ENCODE results near the gene KRTAP3-1.
"Not testable (repeated sequence)": the region's sequence is repeated elsewhere in the genome, so short reads cannot be mapped to it uniquely, and the experiment has no call there.

KRTAP3-1 gene

GRCh38 chr17:41013606-41014005, 4.7 kb upstream of the KRTAP3-1 start:
- DNase-seq = no peak

DNA sequence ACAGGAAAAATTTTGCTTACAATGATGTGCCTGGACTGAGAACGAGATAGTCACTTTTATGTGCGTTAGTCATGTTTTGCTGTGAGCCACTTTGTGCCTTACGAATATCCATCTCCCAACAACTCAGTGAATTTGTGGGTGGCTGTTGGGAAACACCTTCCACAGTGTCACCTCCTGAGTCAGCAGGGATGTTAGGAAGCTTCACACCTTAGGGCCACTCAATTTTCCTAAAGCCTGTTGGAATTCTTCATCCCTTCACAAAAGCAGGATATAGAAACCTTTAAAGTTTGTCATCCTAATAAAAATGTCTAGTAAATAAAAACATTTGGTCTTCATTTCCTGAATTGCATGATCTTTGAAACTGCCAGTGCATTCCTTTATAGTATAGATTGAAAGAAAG, 4.3 kb upstream of the KRTAP3-1 start:
- DNase-seq = no peak

DNA sequence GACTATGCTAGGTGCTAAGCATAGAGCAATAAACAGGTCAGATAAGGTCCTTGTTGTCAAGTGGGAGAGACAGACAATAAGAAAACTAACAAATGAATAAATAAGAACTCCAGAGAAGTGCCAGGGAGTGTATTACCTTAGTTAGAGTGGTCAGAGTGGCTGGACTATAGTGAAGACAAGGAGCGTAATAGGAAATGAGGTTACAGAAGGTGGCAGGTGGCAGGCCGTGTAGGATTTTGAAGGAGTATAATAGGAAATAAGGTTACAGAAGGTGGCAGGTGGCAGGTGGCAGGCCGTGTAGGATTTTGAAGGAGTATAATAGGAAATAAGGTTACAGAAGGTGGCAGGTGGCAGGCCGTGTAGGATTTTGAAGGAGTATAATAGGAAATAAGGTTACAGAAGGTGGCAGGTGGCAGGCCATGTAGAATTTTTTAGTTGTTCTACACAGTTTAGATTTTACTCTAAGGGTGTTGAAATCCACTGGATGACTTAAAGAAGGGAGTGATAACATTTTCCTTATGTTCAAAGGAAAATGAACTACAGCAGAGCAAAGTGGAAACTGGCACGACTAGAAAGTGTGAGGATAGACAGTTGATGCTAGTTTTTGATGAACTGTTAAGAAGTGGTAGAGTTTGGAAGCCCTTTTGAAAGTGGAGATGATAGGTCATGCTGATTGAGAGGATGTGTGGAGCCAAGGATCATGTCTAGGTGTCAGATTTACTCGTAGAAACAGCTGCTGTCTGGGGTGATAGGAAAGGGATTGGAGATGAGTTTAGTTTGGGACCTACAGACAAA, 3.6 kb upstream of the KRTAP3-1 start:
- no peak for DNase-seq

GRCh38 chr17:41010441-41010840, 1.5 kb upstream of the KRTAP3-1 start:
- DNase-seq = no peak

DNA sequence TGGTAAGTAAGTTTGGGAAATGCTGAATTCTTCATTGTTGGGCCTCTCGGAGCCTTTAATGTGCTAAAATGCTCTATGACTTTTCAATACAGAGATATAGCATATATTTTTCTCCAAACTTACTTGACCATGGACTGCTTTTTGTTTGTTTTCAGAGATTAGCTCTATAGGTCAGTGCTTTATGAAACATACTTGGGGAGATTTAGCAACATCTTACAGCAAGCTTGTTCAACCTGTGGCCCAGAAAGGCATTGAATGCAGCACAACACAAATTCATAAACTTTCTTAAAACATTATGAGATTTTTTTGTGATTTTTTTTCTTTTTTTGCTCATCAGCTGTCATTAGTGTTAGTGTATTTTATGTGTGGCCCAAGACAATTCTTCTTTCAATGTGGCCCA, 1.0 kb upstream of the KRTAP3-1 start:
- DNase-seq = no peak

DNA sequence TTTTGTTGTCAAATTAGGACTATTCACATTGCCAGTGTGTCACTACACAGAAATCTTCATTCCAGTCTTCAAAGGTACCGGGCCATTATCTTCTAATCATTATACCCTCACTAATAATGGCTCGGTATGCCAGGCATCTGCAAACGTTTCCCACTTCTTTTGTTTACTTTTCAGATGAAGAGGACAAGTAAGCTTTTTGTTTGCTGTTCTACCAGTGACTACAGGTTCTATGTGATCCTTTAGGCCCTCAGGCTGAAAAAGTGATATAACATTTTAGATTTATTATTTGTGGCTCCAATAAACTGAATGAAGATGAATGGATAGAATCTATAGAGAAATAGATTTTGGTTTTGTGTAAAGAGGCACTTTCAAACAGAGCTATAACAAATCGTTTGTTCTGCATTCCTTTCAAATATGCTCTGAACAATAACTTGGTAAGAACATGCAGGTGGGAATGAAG, 403 bp upstream of the KRTAP3-1 start:
- DNase-seq = peak; percentile 84

DNA sequence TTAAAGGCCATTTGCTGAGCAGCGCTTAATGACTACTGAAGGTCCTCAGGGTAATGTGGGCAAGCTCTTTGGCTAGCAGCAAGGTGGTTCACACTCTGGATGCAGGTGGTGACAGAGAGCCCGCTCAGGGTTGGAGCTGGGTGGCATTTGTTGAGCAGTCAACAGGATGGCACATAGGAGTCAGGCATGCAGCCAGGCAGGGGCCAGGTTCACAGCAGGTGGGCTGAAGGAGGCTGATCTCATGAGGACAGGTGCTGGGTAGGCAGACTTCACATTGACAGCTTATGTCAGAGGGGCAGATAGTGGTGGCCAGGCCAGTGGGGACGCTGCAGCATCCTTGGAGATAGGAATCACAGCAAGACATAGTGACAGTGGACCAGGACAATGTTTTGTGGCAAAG, 4.5 kb downstream of the KRTAP3-1 start:
- no peak for DNase-seq

GRCh38 chr17:41003926-41004325, 5.0 kb downstream of the KRTAP3-1 start:
- no peak for DNase-seq

GRCh38 chr17:41002814-41003213, 6.1 kb downstream of the KRTAP3-1 start:
- DNase-seq = no peak

GRCh38 chr17:41001795-41002194, 7.1 kb downstream of the KRTAP3-1 start:
- no peak for DNase-seq

DNA sequence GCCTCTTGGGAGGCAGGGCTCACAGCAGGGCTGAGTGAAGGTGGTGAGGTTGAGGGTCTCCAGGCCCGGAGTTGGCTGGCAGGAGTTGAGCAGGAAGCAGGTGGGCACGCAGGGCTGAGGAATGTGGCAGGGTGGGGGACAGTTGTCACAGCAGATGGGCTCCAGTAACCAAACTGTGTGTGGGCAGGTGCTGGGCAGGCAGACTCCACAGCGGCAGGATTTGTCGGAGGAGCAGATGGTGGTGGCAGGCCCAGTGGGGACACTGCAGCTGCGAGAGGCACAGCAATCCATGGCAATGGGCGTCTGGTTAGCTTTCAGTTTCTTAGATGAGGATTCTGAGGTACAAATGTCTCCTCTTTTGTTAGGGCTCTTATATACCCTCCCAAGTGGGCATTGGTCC, 9.4 kb downstream of the KRTAP3-1 start, which contains the start of gene KRTAP3-2:
Gene KRTAP3-2 (minus strand): TSS at position 344 of the 400 bp plus-strand sequence. CDS start 53 bp downstream, at position 291.
- DNase-seq = not testable (repeated sequence)

GRCh38 chr17:40997361-40997760, 11.6 kb downstream of the KRTAP3-1 start:
- no peak for DNase-seq

DNA sequence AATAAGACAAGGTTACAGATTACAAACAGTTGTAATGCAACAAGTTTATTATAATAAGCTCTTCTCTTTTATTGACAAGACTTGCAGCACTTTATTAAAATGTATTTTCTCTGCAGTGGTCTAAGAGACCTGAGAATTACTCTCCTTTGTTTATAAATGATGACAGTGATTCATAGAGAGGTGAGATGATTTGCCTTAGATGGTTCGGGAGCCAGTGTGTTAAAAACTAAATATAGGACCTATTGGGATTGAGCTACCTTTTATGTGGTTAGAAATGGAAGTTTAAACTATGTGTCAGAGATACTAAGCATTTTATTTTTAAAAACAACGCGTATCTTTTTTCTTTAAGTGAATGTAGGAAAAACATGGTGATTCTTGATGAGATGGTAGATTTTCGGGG, 12.1 kb downstream of the KRTAP3-1 start:
- DNase-seq = no peak

- no peak for DNase-seq
These were observed 13.8 kb downstream of the KRTAP3-1 start for GRCh38 chr17:40995116-40995515.

GRCh38 chr17:40993839-40994238, 15.1 kb downstream of the KRTAP3-1 start, which contains the start of gene KRTAP3-3:
Gene KRTAP3-3 (minus strand): TSS chr17:40994164. CDS start chr17:40994097, 67 bp downstream.
- no peak for DNase-seq

GRCh38 chr17:40993084-40993483, 15.8 kb downstream of the KRTAP3-1 start:
- DNase-seq = no peak

DNA sequence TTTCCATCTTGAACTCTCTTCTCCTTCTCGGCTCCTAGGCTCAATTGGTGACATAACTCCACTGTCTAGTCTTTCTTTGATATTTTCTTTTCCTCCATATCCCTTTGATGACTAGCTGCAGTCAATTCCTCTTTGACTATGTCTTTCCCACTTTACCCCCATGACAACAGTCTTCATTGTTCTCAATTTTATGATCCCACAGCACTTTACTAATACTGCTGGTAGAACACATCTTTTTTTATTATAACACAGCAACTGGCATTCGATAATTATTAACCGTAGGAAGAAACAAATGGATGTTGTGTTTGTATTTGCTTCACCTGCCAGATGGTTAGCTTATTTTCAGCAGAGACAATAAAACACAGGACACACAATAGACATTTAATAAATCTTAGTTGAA, 16.3 kb downstream of the KRTAP3-1 start:
- no peak for DNase-seq

GRCh38 chr17:40986920-40987319, 22.0 kb downstream of the KRTAP3-1 start:
- no peak for DNase-seq

DNA sequence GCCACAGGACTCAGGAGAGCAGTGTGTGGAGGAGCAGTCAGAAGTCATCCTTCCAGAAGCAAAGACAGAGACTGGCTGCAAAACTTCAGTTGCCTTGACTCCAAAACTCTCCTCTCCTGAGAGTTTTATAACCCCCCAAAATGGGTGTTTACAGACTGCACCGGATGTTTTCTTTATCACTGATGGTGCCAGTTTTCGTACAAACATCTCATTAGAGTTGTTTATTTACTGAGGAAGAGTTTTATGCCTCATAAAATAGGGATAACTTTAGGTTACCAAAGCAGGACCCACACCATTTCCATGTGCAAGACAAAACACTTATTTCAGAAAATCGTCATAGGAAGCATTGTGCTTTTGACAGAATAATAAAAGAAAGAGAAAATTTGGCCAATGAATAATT, 24.7 kb downstream of the KRTAP3-1 start, which contains the start of gene KRT40:
Gene KRT40 (minus strand): TSS at position 101 of the 400 bp plus-strand sequence. CDS start 53 bp downstream, at position 48.
- no peak for DNase-seq

DNA sequence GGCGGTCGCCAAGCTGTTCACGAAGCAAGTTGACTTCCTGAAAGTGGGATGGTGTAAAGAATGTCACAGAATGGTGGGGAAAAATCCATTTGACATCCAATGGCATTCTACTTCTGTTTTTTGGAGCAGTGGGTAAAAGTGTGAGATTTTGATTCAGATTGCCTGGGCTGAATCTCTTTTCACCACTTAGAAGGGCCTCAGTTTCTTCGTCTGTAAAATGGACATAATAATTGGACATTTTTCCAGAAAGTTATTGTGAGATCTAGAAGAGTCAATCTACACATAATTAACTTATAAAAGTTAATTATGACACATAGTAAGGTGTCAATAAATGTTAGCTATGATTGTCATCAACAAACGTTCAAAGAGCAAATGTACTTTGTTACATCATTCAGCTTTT, 27.8 kb downstream of the KRTAP3-1 start:
- no peak for DNase-seq

DNA sequence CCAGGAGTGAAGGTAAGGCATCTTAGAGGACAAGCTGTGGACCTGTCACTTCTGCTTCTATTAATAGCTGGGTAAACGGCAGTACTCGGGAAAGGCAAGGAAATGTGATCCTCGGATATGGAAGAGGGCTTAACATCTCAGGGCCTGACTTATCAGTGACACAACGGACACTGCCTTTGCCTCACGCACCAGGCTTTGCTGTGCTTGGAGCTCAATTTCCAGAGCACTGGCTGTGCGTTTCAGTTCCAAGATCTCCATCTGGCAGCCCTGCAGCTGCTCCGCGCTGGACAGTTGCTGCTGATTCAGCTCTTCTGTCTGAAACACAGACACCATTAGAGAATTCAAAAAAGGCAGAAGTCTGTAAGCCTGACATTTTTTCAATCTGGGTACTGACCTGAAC, 28.3 kb downstream of the KRTAP3-1 start:
- peak; percentile 69 for DNase-seq

GRCh38 chr17:40980117-40980516, 28.8 kb downstream of the KRTAP3-1 start:
- no peak for DNase-seq

GRCh38 chr17:40978575-40979151, 30.3 kb downstream of the KRTAP3-1 start:
- DNase-seq = peak; percentile 67

GRCh38 chr17:40975516-40975915, 33.4 kb downstream of the KRTAP3-1 start:
- no peak for DNase-seq

Measured in islet precursor cell (in vitro differentiated cells).